ENCODE results near the gene SLCO2A1.

The SLCO2A1 gene

GRCh38 chr3:133996996-133997395, 32.7 kb downstream of the SLCO2A1 start:
- TF ChIP-seq CTCF (IDR thresholded peaks at IDR 0.05) = no peak

GRCh38 chr3:133996251-133996661, 33.5 kb downstream of the SLCO2A1 start:
- no peak for TF ChIP-seq CTCF (IDR thresholded peaks at IDR 0.05)

GRCh38 chr3:133995264-133995663, 34.5 kb downstream of the SLCO2A1 start:
- no peak for TF ChIP-seq CTCF (IDR thresholded peaks at IDR 0.05)

GRCh38 chr3:133994166-133994890, 35.4 kb downstream of the SLCO2A1 start:
- no peak for TF ChIP-seq CTCF (IDR thresholded peaks at IDR 0.05)

GRCh38 chr3:133992951-133993620, 36.6 kb downstream of the SLCO2A1 start:
- TF ChIP-seq CTCF (IDR thresholded peaks at IDR 0.05) = no peak

GRCh38 chr3:133992381-133992780, 37.3 kb downstream of the SLCO2A1 start:
- TF ChIP-seq CTCF (IDR thresholded peaks at IDR 0.05) = no peak

GRCh38 chr3:133991637-133992036, 38.1 kb downstream of the SLCO2A1 start:
- TF ChIP-seq CTCF (IDR thresholded peaks at IDR 0.05) = no peak
